NCI-H774 (cell line): ENCODE results near the gene GTPBP2.
"Not testable (repeated sequence)": the region's sequence is repeated elsewhere in the genome, so short reads cannot be mapped to it uniquely, and the experiment has no call there.

Experiments used
- DNase-seq: peaks from one replicate; lab custom pipeline; 2025; lab: John Stamatoyannopoulos, UW

Gene GTPBP2

DNA sequence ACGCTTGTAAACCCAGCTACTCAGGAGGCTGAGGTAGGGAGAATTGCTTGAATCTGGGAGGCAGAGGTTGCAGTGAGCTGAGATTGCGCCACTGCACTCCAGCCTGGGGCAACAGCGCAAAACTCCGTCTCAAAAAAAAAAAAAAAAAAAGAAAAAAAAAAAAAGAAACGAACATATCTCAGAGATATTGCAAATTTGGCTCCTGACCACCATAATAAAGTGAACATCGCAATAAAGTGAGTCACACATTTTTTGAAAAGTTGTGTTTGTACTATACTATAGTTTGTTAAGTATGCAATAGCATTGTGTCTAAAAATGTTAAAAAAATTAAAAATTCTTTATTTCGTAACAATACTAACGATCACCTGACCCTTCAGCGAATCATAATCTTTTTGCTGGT is 29.1 kb upstream of the GTPBP2 start:
- DNase-seq = no peak

DNA sequence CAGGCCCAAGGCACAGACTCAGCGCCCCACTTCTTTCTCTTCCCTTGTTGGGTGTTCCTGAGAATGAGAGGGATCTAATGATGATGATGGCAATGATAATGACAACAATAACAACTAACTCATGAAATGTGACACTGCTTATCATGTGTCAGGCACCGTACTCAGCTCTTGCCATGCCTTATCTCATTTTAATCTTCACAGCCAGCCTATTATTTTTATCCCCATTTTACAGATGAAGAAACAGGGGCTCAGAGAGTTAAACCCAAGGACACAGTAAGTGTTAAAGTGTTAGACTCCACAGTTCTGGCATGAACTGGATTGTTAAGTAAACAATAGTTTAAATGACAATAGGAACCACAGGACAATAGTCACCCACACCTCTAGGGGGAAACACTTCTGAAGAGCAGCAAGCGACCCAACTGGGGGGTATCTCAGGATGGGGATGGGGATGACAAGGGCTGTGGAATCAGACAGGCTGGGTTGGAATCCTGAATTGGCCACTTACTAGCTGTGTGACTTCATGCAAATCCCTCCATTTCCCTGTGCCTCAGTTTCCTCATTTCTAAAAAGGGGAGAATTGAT is 28.2 kb upstream of the GTPBP2 start:
- no peak for DNase-seq

DNA sequence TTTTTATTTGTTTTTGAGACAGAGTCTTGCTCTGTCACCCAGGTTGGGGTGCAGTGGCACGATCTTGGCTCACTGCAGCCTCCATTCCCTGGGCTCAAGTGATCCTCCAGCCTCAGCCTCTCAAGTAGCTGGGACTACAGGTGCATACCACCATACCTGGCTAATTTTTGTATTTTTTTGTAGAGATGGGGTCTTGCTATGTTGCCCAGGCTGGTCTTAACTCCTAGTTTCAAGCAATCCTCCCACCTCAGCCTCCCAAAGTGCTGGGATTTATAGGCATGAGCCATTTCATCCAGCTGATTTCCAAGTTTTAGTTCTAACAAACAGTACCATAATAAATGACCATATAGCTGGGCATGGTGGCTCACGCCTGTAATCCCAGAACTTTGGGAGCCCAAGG is 23.8 kb upstream of the GTPBP2 start:
- not testable (repeated sequence) for DNase-seq

DNA sequence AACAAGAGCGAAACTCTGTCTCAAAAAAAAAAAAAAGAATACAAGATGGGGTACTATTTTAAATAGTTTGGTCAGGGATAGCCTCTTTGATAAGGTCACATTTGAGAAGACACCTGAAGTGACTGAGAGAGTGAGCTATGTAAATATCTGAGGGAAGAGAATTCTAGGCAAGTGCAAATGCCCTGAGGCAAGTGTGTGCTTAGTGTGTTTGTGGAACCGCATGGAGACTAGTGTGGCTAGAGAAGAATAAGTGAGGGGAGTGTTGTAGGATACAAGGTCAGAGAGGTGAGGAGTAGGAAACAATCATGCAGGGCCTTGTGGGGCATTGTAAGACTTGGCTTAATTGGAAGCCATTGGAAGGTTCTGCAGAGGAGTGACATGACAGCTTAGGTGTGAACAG is 19.2 kb upstream of the GTPBP2 start:
- no peak for DNase-seq

DNA sequence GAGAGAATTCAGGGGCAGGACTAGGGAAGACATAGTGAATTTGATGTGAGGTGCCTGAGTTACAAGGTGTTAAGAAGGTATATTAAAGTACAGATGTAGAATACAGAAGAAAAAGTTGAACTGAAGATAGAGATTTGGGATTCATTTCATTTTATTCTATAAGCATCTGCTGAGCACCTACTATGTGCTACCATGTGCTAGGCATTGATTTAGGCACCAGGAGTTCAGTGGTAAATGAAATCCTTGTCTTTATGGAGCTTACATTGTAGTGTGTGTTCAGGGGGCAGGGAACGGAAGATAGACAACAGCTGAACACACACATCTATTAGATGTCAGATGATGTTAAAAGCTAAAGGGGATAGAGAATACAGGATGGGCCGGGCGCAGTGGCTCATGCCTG is 18.5 kb upstream of the GTPBP2 start:
- no peak for DNase-seq

DNA sequence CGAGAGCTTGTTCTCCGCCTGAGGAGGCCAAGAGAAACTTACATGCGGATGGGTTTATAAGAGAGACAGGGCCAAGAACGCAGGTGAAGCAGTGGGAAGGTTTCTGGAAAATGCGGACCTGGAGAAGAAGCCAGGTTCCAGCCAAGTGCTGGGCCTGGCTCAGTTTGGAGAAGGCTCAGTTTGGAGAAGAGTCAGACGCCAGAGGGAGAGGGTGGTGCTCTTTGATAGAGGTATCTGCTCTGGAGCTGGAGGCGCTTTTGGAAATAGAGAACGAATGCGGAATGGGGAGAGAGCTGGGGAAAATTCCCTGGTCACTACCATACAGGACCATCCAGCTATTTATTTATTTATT is 16.5 kb upstream of the GTPBP2 start:
- no peak for DNase-seq

DNA sequence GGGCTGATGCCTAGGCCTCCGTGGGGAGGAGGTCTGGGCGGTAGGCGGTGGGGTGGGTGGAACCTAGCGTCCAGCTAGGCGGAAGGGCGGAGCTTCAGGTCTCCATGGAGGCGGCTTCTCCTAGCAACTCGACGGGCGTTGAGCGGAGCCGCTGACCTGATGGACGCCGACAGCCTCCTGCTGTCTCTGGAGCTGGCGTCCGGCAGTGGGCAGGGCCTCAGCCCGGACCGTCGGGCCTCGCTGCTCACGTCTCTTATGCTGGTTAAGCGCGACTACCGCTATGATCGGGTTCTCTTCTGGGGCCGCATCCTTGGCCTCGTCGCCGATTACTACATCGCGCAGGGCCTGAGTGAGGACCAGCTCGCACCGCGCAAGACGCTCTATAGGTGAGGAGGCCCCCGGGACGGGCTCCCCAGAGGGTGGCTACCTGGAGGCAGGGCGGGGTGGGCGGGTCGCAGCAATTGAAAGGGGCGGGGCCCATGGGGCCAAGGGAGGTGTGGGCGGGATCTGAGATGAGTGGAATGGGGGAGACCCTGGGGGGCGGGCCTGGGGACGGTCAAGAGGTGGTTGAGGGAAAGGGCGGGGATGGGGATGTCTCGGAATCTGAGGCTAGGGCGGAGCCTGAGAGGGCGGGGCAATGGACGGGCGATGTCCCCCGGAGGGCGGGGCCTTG is 16.0 kb upstream of the GTPBP2 start, which contains the start of gene RSPH9:
RSPH9 (plus strand) TSS at position 97 of the 673 bp plus-strand sequence; CDS start at position 160, 63 bp downstream.
- peak; percentile 80 for DNase-seq

DNA sequence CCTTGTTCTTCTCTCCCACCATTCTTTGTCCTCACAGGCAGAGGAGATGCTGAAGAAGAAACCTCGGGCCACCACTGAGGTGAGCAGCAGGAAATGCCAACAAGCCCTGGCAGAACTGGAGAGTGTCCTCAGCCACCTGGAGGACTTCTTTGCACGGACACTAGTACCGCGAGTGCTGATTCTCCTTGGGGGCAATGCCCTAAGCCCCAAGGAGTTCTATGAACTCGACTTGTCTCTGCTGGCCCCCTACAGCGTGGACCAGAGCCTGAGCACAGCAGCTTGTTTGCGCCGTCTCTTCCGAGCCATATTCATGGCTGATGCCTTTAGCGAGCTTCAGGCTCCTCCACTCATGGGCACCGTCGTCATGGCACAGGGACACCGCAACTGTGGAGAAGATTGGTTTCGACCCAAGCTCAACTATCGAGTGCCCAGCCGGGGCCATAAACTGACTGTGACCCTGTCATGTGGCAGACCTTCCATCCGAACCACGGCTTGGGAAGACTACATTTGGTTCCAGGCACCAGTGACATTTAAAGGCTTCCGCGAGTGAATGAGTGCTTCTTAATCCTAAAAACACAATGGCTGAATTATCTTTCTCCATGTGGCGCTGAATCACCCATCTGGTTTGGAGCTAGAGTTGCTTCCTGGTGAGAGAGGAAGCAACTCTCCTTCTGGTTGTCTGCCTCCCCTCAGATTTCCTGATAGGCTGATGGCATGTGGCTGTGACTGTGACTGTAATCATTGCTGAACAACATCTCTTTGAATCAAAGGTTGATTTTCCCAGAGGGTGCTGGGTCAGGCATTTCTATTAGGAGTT is 11.1 kb upstream of the GTPBP2 start:
- DNase-seq = no peak

DNA sequence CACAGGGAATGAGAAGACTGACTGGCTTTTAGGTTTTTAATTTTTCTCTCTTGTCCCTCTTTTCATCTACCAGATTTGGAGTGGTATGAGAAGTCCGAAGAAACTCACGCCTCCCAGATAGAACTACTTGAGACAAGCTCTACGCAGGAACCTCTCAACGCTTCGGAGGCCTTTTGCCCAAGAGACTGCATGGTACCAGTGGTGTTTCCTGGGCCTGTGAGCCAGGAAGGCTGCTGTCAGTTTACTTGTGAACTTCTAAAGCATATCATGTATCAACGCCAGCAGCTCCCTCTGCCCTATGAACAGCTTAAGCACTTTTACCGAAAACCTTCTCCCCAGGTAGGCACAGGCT is 7.2 kb upstream of the GTPBP2 start:
- no peak for DNase-seq

DNA sequence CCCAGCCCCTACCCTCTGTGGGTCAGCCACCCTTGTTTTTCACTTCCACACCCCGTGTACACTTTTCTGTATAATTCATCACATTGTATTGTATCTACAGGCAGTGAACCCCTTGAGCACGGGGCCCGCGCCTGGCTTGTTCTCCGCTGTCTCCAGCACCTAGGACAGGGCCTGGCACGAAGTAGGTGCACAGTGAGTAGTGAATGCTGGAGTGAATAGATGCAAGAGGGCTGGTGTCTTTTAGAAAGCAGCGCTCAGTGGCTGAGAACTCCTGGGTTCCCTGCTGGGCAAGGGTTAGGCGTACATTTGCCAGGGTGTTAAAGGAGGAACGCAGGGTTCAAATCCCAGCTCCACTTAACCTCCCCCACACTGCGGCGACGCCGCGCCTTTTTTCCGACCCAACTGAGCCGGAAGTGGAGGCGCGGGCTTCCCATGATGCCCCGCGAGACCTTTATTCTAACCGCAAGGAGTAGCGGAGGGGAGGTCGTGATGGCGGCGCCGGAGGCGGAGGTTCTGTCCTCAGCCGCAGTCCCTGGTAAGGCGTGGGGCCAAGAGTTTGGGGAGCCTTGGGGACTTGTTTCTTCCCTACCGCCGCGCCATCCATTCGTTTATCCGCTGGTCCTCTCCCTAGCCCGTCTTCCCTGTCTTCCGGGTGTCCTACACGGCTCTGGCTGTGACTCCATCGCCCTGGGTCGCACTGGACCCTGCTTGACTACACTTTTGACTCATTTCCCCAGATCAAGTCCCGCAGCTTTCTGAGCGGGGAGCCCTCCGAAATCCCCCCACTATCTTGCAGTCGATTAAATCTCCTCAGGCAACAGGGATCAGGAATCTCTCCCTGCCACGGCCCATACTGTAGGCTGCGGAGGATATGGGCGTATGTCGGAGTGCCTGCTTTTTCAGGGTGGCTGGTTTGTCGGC is 6.6 kb upstream of the GTPBP2 start, which contains the start of gene MAD2L1BP:
MAD2L1BP (plus strand) TSS at position 454 of the 921 bp plus-strand sequence; CDS start at position 490, 36 bp downstream.
- DNase-seq = peak; percentile 84

DNA sequence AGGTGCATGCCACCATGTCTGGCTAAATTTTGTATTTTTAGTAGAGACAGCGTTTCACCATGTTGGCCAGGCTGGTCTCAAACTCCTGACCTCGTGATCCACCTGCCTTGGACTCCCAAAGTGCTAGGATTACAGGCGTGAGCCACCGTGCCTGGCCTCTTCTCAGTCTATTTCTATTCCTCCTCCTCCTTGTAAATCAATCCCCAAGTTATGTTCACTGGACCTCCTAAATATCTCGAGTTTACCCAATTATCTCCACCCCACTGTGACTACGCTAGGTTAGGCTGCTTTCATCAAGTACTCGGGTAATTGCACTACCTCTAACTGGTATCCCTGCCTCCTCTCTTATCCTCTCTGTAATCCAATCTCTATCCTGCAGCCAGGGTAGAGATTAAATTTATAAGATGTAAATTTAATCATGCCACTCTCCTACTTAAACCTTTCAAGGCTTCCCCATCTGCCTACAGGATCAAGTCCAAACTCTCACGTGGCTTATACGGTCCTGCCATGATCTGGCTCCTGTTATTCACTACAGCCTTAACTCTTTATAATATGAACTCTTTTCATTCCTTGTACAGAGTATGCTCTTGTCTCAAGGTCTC is 5.7 kb upstream of the GTPBP2 start:
- no peak for DNase-seq

DNA sequence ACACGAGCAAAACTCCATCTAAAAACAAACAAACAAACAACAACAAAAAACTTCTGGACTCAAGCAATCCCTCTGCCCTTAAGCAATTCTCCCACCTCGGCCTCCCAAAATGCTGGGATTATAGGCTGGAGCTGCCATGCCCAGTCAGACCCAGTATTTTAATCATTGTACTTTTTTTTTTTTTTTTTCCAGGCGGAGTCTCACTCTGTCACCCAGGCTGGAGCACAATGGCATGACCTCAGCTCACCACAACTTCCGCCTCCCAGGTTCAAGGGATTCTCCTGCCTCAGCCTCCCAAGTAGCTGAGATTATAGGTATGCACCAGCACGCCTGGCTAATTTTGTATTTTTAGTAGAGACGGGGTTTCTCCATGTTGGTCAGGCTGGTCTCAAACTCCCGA is 3.9 kb upstream of the GTPBP2 start:
- not testable (repeated sequence) for DNase-seq

DNA sequence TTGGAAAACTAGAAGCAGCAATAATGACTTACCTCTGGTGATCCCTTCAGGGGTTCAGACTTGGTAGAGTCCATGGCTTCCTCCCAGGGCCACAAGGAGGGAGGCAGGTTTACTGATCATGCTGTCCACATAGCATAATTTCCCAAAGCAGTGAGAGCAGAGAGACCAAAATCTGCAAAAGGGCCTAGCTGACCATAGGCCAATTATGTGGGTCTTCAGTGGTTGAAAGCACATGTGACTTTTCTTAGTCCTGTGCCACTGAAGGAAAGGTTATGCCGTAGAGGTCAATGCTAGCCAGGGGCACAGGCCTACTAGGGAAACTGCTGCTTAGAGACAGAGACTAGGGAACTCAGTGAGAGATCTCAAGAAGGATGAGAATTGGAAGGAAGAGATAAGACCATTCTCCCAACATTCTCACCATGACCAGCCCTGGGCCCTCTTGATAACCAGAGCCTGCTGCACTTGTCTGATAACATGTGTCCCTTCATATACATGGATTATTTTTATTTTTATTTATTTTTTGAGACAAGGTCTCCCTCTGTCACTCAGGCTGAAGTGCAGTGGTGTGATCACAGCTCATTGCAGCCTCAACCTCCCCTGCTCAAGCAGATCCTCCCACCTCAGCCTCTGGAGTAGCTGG is 2.0 kb upstream of the GTPBP2 start:
- no peak for DNase-seq

DNA sequence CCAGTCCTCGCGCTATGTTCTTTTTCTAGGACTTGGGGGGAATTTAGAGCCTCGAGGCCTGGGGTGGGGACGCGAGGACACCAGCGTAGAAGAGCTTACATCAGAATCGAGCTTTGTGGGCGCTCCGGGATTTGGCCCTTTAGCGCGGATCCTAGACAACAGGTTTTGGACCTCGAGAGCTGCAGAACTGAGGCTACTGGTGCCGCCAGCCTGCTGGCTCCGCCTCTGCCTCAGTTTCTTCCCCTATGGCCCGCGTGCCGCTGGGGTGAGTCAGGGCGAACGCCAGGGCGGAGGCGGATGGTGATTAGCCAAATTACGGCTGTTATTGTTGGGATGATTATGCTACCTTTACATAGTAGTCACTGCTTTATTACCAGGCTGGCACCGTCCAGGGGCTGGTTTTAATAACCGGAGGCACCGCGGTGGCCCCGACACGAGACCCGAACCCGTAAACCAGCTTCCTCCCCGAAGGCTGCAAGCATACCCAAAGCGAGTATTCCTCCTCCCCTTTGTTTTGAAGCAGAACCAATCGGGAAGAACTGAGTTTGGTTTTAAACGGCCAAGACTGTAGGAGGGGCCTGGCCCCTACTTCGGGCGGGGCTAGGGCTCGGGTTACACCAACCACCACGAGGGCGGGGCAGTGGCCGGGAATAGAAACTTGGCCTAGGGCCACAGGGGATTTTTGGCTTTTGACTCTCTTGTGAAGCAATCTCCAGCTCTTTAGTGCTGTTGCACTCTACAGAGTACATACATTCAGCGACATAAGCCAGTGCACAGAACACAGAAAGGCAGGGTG is 639 bp upstream of the GTPBP2 start:
- DNase-seq = peak; percentile 95

DNA sequence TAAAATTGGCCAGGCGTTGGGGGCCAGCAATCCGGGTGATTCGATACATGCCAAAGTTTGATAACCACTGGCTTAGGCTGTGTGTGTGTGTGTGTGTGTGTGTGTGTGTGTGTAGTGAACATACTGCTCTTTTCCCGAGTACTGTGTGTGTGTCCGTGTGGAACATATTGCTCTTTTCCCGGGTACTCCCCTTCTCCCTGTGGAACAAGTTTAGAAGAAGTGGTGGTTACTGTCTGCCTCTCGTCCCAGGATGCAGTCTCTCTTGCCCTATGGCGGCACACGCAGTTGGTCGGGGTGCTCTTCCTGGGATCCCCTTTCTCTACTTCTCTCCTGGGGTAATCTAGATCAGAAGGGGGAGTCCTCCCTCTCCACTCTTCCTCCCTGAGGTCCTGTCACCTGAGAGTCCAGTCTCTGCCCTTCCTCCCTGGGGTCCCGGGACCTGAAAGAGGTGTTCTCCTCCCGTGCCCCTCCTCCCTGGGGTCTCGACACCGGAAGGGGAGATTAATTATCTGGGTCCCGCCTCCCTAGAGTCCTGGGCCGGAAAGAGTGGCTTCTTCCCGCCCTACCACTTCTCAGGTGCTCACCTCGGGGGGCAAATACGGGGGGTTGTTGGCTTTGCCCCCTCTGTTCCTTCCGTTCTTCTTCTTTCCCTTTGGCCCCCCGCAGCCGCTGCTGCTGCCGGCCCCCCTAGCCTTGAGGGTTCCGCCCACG is 516 bp downstream of the GTPBP2 start:
- peak; percentile 37 for DNase-seq

DNA sequence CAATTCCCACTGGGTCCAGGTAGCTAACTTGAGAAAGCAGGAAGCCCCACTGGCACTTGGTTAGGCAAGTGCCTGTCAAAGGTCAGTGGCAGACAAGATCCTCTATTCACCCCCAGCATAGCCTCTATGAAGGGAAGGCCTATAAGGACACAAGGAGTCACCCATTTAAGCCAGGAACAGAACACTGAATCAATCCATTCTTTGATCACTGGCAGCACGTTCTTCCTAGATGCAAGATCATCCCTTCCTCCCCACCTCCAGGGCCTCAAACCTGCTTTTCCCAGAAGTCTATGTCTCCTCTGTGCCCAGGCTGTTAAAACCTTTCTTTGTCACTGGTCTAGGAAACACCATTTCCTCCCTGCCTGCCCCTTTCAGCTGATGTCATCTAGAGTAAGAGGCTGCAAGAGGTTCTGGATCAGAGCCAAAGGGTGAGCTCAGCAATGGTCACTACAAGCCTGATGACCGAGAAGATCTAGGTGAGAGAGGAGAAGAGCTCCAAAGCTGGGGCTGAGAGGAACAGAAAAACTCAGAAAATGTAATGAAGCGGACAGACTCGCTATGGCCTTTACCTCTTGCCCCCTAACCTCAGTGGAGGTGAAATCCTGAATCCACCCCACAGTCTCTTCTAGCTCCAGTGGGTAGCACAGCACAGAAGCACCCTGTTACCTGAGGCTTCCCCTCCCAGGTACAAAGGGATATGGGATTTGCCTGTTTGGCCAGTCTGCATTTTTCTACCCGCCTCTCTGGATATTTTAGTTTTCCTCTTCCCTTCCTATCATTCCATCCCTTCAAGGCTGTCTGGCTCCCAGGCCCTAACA is 1.8 kb downstream of the GTPBP2 start:
- peak; percentile 89 for DNase-seq

DNA sequence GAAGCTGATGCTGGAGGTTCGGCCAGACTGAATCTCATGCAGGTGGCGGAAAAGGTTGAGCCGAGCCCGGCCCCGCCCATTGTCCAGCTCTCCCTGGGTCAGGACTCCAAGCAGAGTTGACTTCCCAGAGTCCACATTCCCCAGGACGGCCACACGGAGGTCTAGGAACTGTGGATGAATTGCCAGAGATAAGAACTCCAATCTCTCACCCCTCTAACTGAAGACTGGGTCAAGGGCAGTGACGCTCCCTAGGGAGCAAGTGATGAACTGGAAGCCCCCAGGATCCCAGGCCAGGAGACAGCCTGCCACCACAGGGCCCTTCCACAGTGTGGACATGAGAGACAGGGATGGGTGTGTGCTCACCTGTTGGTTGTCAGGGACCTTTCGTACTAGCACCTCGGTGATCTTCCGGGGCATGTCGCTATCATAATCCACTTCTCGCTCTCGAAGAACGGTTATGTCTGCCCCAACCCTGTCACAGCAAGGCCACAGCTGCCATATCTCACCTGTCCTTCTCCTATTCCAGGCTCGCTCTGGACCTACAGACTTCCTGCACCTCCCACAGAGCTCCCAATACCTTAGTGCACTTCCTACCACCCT is 3.6 kb downstream of the GTPBP2 start:
- no peak for DNase-seq

DNA sequence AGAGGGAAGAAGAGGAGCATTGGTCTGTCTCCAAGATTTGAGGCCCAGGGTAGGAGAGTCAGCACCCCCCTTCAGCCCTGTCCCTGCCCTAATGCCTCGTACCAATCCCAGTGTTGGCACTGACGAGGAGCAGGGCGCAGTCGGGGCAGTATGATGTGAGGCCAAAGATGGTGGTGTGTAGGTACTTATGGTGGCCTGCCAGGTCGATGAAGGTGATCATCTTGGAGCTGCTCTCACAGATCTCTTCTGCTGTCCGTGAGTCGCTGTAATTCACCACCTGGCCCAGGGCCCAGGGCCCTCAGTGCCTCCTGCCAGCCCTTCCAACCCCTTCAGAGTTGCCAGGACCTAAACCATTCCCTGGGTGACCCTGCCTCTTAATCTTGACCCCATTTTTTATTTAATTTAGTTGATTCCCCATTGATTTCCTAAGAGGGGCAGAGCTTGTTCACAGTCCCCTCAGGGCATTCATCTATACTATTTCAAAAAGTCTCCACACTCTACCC is 4.2 kb downstream of the GTPBP2 start:
- DNase-seq = no peak
